Neural progenitor cell (in vitro differentiated cells): ENCODE data around the gene BMPR1A.

Experiments
- EZH2 ChIP-seq: fragments of 200-600 bp; sonication (generic); IDR thresholded peaks from 2 replicates; pipeline ENCODE4 v1.6.1; 2017; ENCODE audit warnings: antibody characterized with exemption, mild to moderate bottlenecking, moderate library complexity
- TF ChIP-seq, protein P1 (sequence below): fragments of 200-600 bp; sonication (generic); IDR thresholded peaks from 2 replicates; pipeline ENCODE4 v1.5.1; 2017; ENCODE audit warnings: antibody characterized with exemption, mild to moderate bottlenecking

DNA sequence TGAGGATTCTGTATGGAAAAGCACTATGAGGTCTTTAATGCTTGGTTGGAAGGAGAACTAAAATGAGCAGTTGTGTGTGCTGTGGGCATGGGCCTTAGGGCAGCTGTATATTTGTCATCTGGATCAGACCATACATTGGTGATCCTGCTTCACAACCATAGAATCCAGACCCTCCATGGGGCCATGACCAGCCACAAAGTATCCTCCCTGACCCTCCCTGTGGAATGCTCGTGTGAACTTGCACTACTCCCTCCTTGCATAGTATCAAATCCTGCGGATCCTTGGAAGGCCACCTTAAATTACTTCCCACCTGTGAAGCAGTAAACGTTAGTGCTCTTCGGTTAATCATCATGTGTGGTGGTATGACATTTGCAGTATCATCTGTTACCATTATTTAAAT, 67.1 kb downstream of the BMPR1A start:
- TF ChIP-seq, protein P1, sequence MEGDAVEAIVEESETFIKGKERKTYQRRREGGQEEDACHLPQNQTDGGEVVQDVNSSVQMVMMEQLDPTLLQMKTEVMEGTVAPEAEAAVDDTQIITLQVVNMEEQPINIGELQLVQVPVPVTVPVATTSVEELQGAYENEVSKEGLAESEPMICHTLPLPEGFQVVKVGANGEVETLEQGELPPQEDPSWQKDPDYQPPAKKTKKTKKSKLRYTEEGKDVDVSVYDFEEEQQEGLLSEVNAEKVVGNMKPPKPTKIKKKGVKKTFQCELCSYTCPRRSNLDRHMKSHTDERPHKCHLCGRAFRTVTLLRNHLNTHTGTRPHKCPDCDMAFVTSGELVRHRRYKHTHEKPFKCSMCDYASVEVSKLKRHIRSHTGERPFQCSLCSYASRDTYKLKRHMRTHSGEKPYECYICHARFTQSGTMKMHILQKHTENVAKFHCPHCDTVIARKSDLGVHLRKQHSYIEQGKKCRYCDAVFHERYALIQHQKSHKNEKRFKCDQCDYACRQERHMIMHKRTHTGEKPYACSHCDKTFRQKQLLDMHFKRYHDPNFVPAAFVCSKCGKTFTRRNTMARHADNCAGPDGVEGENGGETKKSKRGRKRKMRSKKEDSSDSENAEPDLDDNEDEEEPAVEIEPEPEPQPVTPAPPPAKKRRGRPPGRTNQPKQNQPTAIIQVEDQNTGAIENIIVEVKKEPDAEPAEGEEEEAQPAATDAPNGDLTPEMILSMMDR: no peak
- no peak for TF ChIP-seq EZH2
